GM18520 (cell line): ENCODE measurements around the gene DPYSL4.

Experiments
- ATAC-seq: cut with Tn5 transposase; IDR thresholded peaks from one replicate; pipeline ENCODE4 v1.9.1; 2021; ENCODE audit not compliant: unreplicated experiment

The DPYSL4 gene

GRCh38 chr10:132225073-132225848 is 38.5 kb downstream of the DPYSL4 start:
- no peak for ATAC-seq

- no peak for ATAC-seq
These were observed 39.1 kb downstream of the DPYSL4 start for GRCh38 chr10:132225849-132226205.

- no peak for ATAC-seq
These were observed 40.0 kb downstream of the DPYSL4 start for GRCh38 chr10:132226586-132227405.

GRCh38 chr10:132227851-132228390 is 41.2 kb downstream of the DPYSL4 start:
- ATAC-seq, result no peak

- no peak for ATAC-seq
These were observed 41.9 kb downstream of the DPYSL4 start for GRCh38 chr10:132228616-132229015.

- no peak for ATAC-seq
These were observed 42.3 kb downstream of the DPYSL4 start for GRCh38 chr10:132229096-132229495.

- ATAC-seq, result no peak
These were observed 43.2 kb downstream of the DPYSL4 start for GRCh38 chr10:132229834-132230556.

- no peak for ATAC-seq
These were observed 43.9 kb downstream of the DPYSL4 start for GRCh38 chr10:132230557-132231210.

GRCh38 chr10:132231656-132232022 is 44.9 kb downstream of the DPYSL4 start:
- no peak for ATAC-seq

GRCh38 chr10:132232023-132232951 is 45.5 kb downstream of the DPYSL4 start:
- no peak for ATAC-seq

- ATAC-seq, result no peak
These were observed 46.2 kb downstream of the DPYSL4 start for GRCh38 chr10:132232981-132233380.

- ATAC-seq, result no peak
These were observed 46.8 kb downstream of the DPYSL4 start for GRCh38 chr10:132233501-132234085.

- no peak for ATAC-seq
These were observed 48.1 kb downstream of the DPYSL4 start for GRCh38 chr10:132234860-132235259.

GRCh38 chr10:132236161-132236560 is 49.4 kb downstream of the DPYSL4 start:
- ATAC-seq, result no peak

GRCh38 chr10:132236881-132237280 is 50.1 kb downstream of the DPYSL4 start:
- no peak for ATAC-seq

GRCh38 chr10:132237396-132237795 is 50.6 kb downstream of the DPYSL4 start:
- no peak for ATAC-seq

GRCh38 chr10:132237871-132238270 is 51.1 kb downstream of the DPYSL4 start:
- ATAC-seq, result no peak

GRCh38 chr10:132238371-132239125 is 51.8 kb downstream of the DPYSL4 start:
- ATAC-seq, result no peak
